ENCODE data around the gene DAPK1. TPM values are rescaled to one million over a fixed set of nuclear protein-coding genes. Genes with fewer than 3 reads are reported as not detected.

The DAPK1 gene
- total RNA-seq, 4 donors from 2014 or later: 19.1 to 44.8 (median 40.4) TPM

DNA sequence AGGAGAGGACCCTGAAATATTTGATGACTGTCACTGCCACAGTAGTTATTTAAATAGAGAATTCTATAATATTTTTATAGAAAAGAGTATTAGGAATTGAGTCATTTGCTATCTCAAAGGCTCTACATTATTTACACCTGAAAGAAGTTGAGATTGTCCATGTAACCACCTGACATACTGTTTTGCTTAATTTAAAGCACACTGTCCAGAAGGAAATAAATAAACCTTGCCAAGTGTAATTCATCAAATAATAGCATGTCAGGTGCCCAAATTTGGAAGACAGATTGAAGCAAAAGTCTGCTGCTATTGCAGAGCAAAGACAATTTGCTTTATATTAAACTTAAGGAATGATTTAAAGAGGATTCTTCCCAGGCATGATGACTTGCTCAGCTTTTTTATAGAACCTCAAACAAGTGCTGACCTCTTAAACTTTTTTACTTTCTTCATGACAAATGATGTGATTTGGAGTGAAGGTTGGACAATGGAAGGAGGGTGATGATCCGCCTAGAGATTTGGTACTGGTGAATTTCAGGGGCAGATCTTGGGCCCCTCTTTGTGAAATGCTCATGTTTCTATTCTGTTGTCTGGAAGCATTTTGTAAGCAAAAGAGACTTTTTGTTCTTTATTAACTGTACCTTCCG lies 65.0 kb downstream of the DAPK1 start:
- no peak for DNase-seq
- Histone ChIP-seq H3K27ac (no peak overlapping the region), H3K27me3 (no peaks in the 10 kb centered on the region), H3K36me3 (no peaks in the 10 kb centered on the region), H3K4me3 (no peak overlapping the region), H3K9me3 (no peaks in the 10 kb centered on the region), H3K4me1 (no peaks in the 10 kb centered on the region)
- TF ChIP-seq POLR2A (IDR thresholded peaks at IDR 0.05): no peak
- TF ChIP-seq CTCF (IDR thresholded peaks at IDR 0.05): no peak
- intact Hi-C loops (cut with DNase I; ENCODE audit: low total_unique reads): no loop called here

- Histone ChIP-seq H3K4me1 (peaks cover 0 to 1% of the 10 kb centered on the region in 2 donors), H3K4me3 (no peak overlapping the region), H3K36me3 (no peaks in the 10 kb centered on the region), H3K27ac (no peak overlapping the region), H3K27me3 (no peaks in the 10 kb centered on the region), H3K9me3 (no peaks in the 10 kb centered on the region)
- no peak for DNase-seq
- intact Hi-C loops (cut with DNase I; ENCODE audit: low total_unique reads): no loop called here
- TF ChIP-seq CTCF (IDR thresholded peaks at IDR 0.05) (no peak), POLR2A (IDR thresholded peaks at IDR 0.05) (no peak)
Observed at GRCh38 chr9:87564111-87564510, 66.4 kb downstream of the DAPK1 start.

- H3K4me1 ChIP-seq: peaks cover 0 to 6% of the 10 kb centered on the region in 2 donors
- no peaks in the 10 kb centered on the region for H3K36me3 ChIP-seq
- intact Hi-C loops (cut with DNase I; ENCODE audit: low total_unique reads): no loop called here
- no peaks in the 10 kb centered on the region for H3K27me3 ChIP-seq
- H3K27ac ChIP-seq: no peak overlapping the region
- no peaks in the 10 kb centered on the region for H3K9me3 ChIP-seq
- no peak for DNase-seq
- no peak for TF ChIP-seq POLR2A (IDR thresholded peaks at IDR 0.05)
- no peak for TF ChIP-seq CTCF (IDR thresholded peaks at IDR 0.05)
- H3K4me3 ChIP-seq: no peak overlapping the region
Observed at GRCh38 chr9:87564791-87565241, 67.1 kb downstream of the DAPK1 start.

DNA sequence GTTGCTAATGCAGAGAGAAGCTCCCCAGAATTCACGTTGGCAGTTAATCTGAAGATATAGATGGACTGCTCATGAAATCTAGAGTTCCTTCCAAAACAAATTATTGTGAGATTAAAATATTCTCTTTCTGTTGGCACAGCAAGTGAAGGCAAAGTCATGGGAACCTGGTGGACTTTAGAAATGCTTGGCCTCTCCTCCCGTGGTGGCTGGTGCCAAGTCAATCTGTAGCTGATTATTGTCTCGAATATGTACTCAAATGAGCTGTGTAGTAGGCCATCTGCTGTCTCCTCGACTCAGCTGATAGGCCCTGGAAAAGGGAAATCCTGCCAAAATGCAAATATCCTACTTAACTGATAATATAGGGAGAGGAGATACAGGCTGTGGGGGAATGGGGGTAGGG lies 69.3 kb downstream of the DAPK1 start:
- Histone ChIP-seq H3K4me1 (peaks cover 0 to 6% of the 10 kb centered on the region in 2 donors), H3K4me3 (no peak overlapping the region), H3K27ac (no peak overlapping the region), H3K9me3 (no peaks in the 10 kb centered on the region), H3K27me3 (no peaks in the 10 kb centered on the region), H3K36me3 (no peaks in the 10 kb centered on the region)
- no peak for DNase-seq
- intact Hi-C loops (cut with DNase I; ENCODE audit: low total_unique reads): no loop called here
- TF ChIP-seq POLR2A (IDR thresholded peaks at IDR 0.05): no peak
- TF ChIP-seq CTCF (IDR thresholded peaks at IDR 0.05): no peak

DNA sequence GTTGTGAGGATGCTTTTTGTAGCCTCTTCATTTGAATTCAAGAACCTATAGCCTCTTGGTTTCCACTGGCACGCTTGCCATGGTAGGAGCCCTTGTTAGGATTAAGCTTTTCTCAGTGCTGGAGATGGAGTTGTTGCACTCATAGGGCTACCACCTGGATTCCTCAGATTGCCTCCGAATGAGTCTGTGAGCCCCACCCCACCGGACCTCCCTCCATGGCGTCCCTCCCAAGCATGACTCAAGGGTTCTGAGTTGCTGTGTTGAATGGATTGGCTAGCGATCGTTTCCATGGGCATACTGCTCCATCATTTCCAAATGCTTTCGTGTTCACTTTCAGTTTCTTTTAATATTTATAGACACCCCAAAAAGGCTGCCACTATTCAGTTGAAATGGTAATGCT lies 69.9 kb downstream of the DAPK1 start:
- no peak for TF ChIP-seq POLR2A (IDR thresholded peaks at IDR 0.05)
- TF ChIP-seq CTCF (IDR thresholded peaks at IDR 0.05): no peak
- H3K9me3 ChIP-seq: no peaks in the 10 kb centered on the region
- intact Hi-C loops (cut with DNase I; ENCODE audit: low total_unique reads): no loop called here
- H3K4me1 ChIP-seq: peaks cover 0 to 6% of the 10 kb centered on the region in 2 donors
- no peaks in the 10 kb centered on the region for H3K27me3 ChIP-seq
- H3K27ac ChIP-seq: no peak overlapping the region
- H3K4me3 ChIP-seq: no peak overlapping the region
- DNase-seq: no peak
- H3K36me3 ChIP-seq: no peaks in the 10 kb centered on the region
